Activated CD4-positive, alpha-beta memory T cell treated with anti-CD3 and anti-CD28 coated beads, Interleukin-2, amount 10 ng/mL, durations not matched to agents 7 days and 5 days (primary cell): ENCODE measurements around the gene NPTX2. TPM values are rescaled to one million over a fixed set of nuclear protein-coding genes. Genes with fewer than 3 reads are reported as not detected.

ENCODE experiments used
- CTCF ChIA-PET: fragments of 350-600 bp; sonication (Branson Sonifier 250); formaldehyde crosslinking; loops from one replicate; lab custom pipeline; 2021; ENCODE audit warnings: antibody characterized with exemption, inconsistent platforms; lab: Charles Lee
- POLR2A ChIA-PET: fragments of 350-600 bp; sonication (Branson Sonifier 250); formaldehyde crosslinking; loops from one replicate; lab custom pipeline; 2021; ENCODE audit warnings: antibody characterized with exemption; lab: Charles Lee
- DNase-seq: peaks from one replicate; pipeline ENCODE4 v3.0.0-alpha.2; 2020
- H3K27ac Mint-ChIP-seq: one replicate; pipeline ENCODE4 v1.8.0; 2021; ENCODE audit warnings: mild to moderate bottlenecking, mixed read lengths
- H3K27me3 Mint-ChIP-seq: one replicate; pipeline ENCODE4 v1.8.0; 2021; ENCODE audit warnings: mixed read lengths
- H3K36me3 Mint-ChIP-seq: one replicate; pipeline ENCODE4 v1.8.0; 2021; ENCODE audit warnings: low read depth, mixed read lengths
- H3K4me1 Mint-ChIP-seq: one replicate; pipeline ENCODE4 v1.8.0; 2021; ENCODE audit warnings: mixed read lengths
- H3K4me3 Mint-ChIP-seq: one replicate; pipeline ENCODE4 v1.8.0; 2021; ENCODE audit warnings: mild to moderate bottlenecking, mixed read lengths
- H3K9me3 Mint-ChIP-seq: one replicate; pipeline ENCODE4 v1.8.0; 2021; ENCODE audit warnings: mixed read lengths
- total RNA-seq, 2 experiments: library from RNA; stranded (reverse); gene quantifications; one replicate each; pipeline ENCODE4 v1.2.3, GENCODE V29; 2021

NPTX2 gene
- total RNA-seq, 2 experiments from 2014 or later: not detected

DNA sequence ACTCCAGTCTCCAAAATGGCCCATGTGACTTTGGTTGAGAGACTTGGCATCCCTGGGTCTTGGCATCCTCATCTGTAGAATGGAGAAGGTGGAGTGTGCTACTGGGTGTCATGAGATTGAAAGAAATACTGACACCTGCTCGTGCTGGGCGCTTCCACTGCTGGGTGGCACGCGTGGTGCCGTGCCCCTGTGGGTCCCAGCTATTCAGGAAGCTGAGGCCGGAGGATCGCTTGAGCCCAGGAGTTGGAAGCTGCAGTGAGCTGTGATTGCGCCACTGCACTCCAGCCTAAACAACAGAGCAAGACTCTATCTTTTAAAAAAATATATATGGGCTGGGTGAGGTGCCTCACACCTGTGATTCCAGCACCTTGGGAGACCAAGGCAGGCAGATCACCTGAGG lies 53.1 kb downstream of the NPTX2 start:
- CTCF ChIA-PET: no interaction called here
- H3K9me3 Mint-ChIP-seq: peaks cover 11% of the 10 kb centered on the region
- no peak for DNase-seq
- H3K4me1 Mint-ChIP-seq: no peaks in the 10 kb centered on the region
- no peaks in the 10 kb centered on the region for H3K36me3 Mint-ChIP-seq
- no peak overlapping the region for H3K4me3 Mint-ChIP-seq
- POLR2A ChIA-PET: no interaction called here
- H3K27ac Mint-ChIP-seq: no peak overlapping the region
- no peaks in the 10 kb centered on the region for H3K27me3 Mint-ChIP-seq

- Mint-ChIP-seq H3K4me3 (no peak overlapping the region), H3K36me3 (no peaks in the 10 kb centered on the region), H3K9me3 (peaks cover 11% of the 10 kb centered on the region), H3K4me1 (no peaks in the 10 kb centered on the region), H3K27me3 (no peaks in the 10 kb centered on the region), H3K27ac (no peak overlapping the region)
- ChIA-PET CTCF (no interaction called here), POLR2A (no interaction called here)
- DNase-seq: no peak
Measured at GRCh38 chr7:98671733-98672331, 54.7 kb downstream of the NPTX2 start.

DNA sequence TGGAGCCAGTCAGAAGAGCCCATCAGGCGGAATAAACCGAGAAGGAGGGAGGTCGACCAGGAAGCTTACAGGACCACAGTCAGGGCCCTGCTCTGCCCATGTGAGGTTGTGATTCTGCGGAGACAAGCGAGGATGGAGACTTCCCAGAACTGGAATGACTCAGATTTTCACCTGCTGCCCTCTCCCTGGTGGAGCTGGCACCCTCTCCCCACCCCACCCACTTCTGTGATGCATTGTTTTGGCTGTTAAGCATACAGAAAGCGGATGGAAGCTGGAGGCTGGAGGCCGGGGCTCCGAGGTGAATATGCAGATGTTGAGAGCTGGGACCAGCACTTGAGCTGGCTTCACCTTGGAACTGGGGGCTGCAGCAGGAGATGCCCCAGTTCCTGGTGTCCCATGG lies 57.4 kb downstream of the NPTX2 start:
- no peaks in the 10 kb centered on the region for H3K36me3 Mint-ChIP-seq
- H3K27ac Mint-ChIP-seq: no peak overlapping the region
- peaks cover 17% of the 10 kb centered on the region for H3K9me3 Mint-ChIP-seq
- H3K4me3 Mint-ChIP-seq: no peak overlapping the region
- ChIA-PET CTCF (interaction anchor here (0.6 kb wide), 1 partner anchor 249 kb away, joined by 4 read pairs; no protein-coding TSS in a partner anchor), POLR2A (no interaction called here)
- no peaks in the 10 kb centered on the region for H3K27me3 Mint-ChIP-seq
- H3K4me1 Mint-ChIP-seq: no peaks in the 10 kb centered on the region
- no peak for DNase-seq

DNA sequence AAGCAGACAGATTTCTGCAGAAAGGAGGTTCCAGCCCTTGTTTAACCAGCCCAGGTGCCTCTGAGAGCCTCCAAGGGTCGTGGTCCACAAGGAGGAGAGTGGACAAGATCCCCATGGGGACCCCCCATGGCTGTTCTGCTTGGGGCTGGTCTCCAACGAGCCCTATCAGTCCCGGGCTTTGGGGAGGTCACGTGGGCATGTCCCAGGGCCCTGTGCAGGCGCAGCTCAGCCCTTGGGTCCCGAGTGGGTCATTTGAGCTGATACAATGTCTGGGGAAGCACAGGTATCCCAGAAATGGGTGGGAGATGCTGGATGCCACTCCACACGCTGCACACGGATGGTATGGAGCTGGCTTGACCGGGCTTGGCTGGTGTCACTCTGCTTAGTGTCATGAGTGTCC lies 57.8 kb downstream of the NPTX2 start:
- no peak for DNase-seq
- Mint-ChIP-seq H3K36me3 (no peaks in the 10 kb centered on the region), H3K27me3 (no peaks in the 10 kb centered on the region), H3K27ac (no peak overlapping the region), H3K9me3 (peaks cover 17% of the 10 kb centered on the region), H3K4me3 (no peak overlapping the region), H3K4me1 (no peaks in the 10 kb centered on the region)
- ChIA-PET CTCF (no interaction called here), POLR2A (no interaction called here)

- H3K27ac Mint-ChIP-seq: no peak overlapping the region
- H3K4me1 Mint-ChIP-seq: no peaks in the 10 kb centered on the region
- peaks cover 3% of the 10 kb centered on the region for H3K27me3 Mint-ChIP-seq
- H3K9me3 Mint-ChIP-seq: peaks cover 7% of the 10 kb centered on the region
- ChIA-PET CTCF (no interaction called here), POLR2A (no interaction called here)
- H3K36me3 Mint-ChIP-seq: no peaks in the 10 kb centered on the region
- no peak for DNase-seq
- no peak overlapping the region for H3K4me3 Mint-ChIP-seq
Measured at GRCh38 chr7:98678215-98678614, 61.1 kb downstream of the NPTX2 start.

Other genes starting within 250 kb of the NPTX2 start
- gene BAIAP2L1, start 216.2 kb upstream of the NPTX2 start, total RNA-seq: under 1 TPM; 0.65 to 0.68 TPM